Pancreas (tissue), 10 donors: Measurements from ENCODE around the gene HPCAL4. TPM values are rescaled to one million over a fixed set of nuclear protein-coding genes. Genes with fewer than 3 reads are reported as not detected.

Source experiments
- ATAC-seq, 4 donors: fragments of 200-7000 bp; cut with Tn5 transposase; one replicate each; pipeline versions ENCODE4 v1.8.0 to v1.9.1; 2020; ENCODE audit warnings: mild to moderate bottlenecking in 4 of 4, moderate library complexity in 4 of 4
- DNase-seq, 6 donors: peaks; one replicate each; pipeline ENCODE4 v3.0.0-alpha.2; 2020
- FAIRE-seq: peaks from 2 replicates; lab custom pipeline; 2012; peaks lifted over from hg19 to GRCh38; lab: Jason Lieb, UNC
- H3K27ac ChIP-seq, 4 donors: fragments of 200-600 bp; sonication (generic); 1 replicate in 3 of 4; 2 replicates in 1 of 4; pipeline versions ENCODE4 v1.5.0 to v1.8.0; 2020
- H3K27me3 ChIP-seq, 4 donors: fragments of 200-600 bp; one replicate each; pipeline ENCODE4 v1.8.0; 2021
- H3K36me3 ChIP-seq, 3 donors: fragments of 200-600 bp; sonication (generic) in 1 of 3; one replicate each; pipeline versions ENCODE4 v1.5.0 to v1.8.0; 2020 to 2021
- H3K4me1 ChIP-seq, 3 donors: fragments of 200-600 bp; one replicate each; pipeline ENCODE4 v1.8.0; 2021
- H3K4me3 ChIP-seq, 4 donors: fragments of 200-600 bp; sonication (generic) in 2 of 4; one replicate each; pipeline versions ENCODE4 v1.5.0 to v1.8.0; 2020 to 2021
- H3K9me3 ChIP-seq, 4 donors: fragments of 200-600 bp; one replicate each; pipeline ENCODE4 v1.8.0; 2021
- WGBS, 2 donors: extraction: QIAGEN DNeasy Blood & Tissue Kit; methylation state at CpG; one replicate each; pipeline ENCODE4 v1.1.7; 2013; 5-methylcytosine and 5-hydroxymethylcytosine counted together
- intact Hi-C, 3 donors: fragments of 100-400 bp; cut with DNase I; formaldehyde crosslinking; loops; one replicate each; pipeline versions ENCODE4 v1.11.1 to v1.14.2; 2022
- polyA plus RNA-seq, 2 donors: library from polyadenylated mRNA; stranded (reverse); fragments of 200-250 nt; gene quantifications; one replicate each; pipeline ENCODE4 v1.2.3, GENCODE V29; 2013
- total RNA-seq, 6 donors: library from RNA; stranded (reverse); fragmentation: NEBNext Ultra II Directional in 4 of 6; extraction: Animal tissue kit (Norgen Biotek cat#: 25700) in 4 of 6; gene quantifications; one replicate each; pipeline versions ENCODE4 v1.2.1 to v1.2.4, GENCODE V29; 2021 to 2023
- TF ChIP-seq, protein P1 (sequence below), 4 donors: fragments of 200-600 bp; sonication (generic) in 3 of 4; IDR thresholded peaks; one replicate each; pipeline versions ENCODE4 v1.5.0 to v1.8.0; 2021; ENCODE audit warnings: antibody characterized with exemption in 4 of 4
- donor health status: healthy with polysubstance abuse.
- donor health status: DM: no; HTN: no; CAD: no; lungs with moderate emphysema.
- donor health status: DM: no; HTN: no; CAD: no.
- donor health status: control.
- donor health status: control.
- donor health status: Bipolar disorder and iron deficiency.
- donor health status: DM: yes; HTN: yes; CAD: no.
- donor health status: DM: no; HTN: no; CAD: no.
- donor health status: DM: no; HTN: no; CAD: no.
- donor health status: DM: yes; HTN: yes; CAD: no.

HPCAL4 gene
- total and polyA plus RNA-seq, 8 donors = 0.15 to 7.8 (median 1.2) TPM

DNA sequence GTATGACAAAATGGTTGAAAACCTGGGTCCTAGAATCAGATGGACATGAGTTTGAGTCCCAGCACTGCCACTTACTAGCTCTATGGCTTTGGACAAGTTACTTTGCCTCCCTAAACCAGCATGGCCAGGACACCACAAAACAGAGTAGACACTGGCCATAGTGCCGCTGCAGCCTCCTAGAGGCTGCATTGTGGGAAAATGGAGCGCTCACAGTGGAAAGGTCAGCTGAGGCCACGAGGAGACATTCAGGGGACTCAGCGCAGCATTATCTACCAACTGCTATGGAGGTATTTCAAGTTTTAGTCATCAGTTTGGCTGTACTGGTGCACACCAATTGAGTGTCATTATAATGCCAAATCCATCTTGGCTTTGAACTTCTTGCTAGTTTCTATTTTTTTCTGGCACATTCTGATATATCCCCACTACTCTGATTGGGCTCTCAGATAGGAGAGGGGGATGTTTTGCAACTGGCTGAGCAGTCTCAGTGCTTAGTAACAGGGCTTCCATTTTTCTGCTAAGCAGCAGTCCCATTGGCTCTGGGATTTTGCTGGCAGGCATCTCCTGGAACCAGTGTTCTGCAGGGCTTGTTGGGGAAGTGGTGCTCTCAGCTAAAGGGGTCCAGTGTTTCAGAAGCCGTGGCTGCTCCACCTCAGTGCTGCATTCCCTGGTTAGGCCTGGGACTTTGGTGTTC lies 35.5 kb downstream of the HPCAL4 start:
- DNase-seq (no peak), FAIRE-seq (no peak), ATAC-seq (no peak)
- TF ChIP-seq, protein P1, sequence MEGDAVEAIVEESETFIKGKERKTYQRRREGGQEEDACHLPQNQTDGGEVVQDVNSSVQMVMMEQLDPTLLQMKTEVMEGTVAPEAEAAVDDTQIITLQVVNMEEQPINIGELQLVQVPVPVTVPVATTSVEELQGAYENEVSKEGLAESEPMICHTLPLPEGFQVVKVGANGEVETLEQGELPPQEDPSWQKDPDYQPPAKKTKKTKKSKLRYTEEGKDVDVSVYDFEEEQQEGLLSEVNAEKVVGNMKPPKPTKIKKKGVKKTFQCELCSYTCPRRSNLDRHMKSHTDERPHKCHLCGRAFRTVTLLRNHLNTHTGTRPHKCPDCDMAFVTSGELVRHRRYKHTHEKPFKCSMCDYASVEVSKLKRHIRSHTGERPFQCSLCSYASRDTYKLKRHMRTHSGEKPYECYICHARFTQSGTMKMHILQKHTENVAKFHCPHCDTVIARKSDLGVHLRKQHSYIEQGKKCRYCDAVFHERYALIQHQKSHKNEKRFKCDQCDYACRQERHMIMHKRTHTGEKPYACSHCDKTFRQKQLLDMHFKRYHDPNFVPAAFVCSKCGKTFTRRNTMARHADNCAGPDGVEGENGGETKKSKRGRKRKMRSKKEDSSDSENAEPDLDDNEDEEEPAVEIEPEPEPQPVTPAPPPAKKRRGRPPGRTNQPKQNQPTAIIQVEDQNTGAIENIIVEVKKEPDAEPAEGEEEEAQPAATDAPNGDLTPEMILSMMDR (IDR thresholded peaks at IDR 0.05) = no peak
- Histone ChIP-seq H3K9me3 (no peaks in the 10 kb centered on the region), H3K4me3 (no peak overlapping the region), H3K36me3 (no peaks in the 10 kb centered on the region), H3K27ac (no peak overlapping the region), H3K4me1 (peaks cover 0 to 5% (median 0%) of the 10 kb centered on the region in 3 donors), H3K27me3 (no peaks in the 10 kb centered on the region)
- intact Hi-C loops = loop anchor here in 1 of 3 donors (10.0 kb wide), 1 partner anchor 61 kb away; no protein-coding TSS in a partner anchor
- WGBS, 2 donors = 78 to 83% methylated on average over 5 of the region's 5 CpGs

DNA sequence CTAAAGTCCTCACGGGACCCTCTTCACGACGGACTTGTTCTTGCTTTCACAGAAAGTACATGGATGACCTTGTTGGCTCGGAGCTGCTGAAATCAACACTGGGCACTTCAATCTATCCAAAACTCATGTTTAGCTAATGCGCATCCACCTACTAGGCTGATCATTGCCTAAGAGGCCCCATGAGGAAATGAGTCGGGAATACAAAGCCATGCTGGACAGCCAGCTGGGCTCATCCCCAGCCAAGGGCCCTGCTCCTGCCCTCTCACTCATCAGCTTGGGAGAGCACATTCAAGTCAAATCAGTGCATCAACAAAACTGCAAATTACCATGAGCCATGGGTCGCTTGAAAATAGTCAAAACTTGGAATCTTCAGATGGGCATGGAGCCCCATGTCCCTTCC lies 36.9 kb downstream of the HPCAL4 start:
- no peak for DNase-seq
- TF ChIP-seq, protein P1 (IDR thresholded peaks at IDR 0.05) = no peak
- no peak for FAIRE-seq
- Histone ChIP-seq H3K27me3 (no peaks in the 10 kb centered on the region), H3K9me3 (no peaks in the 10 kb centered on the region), H3K4me1 (peaks cover 0 to 5% (median 0%) of the 10 kb centered on the region in 3 donors), H3K36me3 (no peaks in the 10 kb centered on the region), H3K4me3 (no peak overlapping the region), H3K27ac (no peak overlapping the region)
- 71 to 72% methylated on average over 7 of the region's 7 CpGs for WGBS, 2 donors
- ATAC-seq = no peak
- intact Hi-C loops = loop anchor here in 2 of 3 donors (5.0 to 10.0 kb wide), 2 partner anchors 47 to 59 kb away; no protein-coding TSS in a partner anchor

DNA sequence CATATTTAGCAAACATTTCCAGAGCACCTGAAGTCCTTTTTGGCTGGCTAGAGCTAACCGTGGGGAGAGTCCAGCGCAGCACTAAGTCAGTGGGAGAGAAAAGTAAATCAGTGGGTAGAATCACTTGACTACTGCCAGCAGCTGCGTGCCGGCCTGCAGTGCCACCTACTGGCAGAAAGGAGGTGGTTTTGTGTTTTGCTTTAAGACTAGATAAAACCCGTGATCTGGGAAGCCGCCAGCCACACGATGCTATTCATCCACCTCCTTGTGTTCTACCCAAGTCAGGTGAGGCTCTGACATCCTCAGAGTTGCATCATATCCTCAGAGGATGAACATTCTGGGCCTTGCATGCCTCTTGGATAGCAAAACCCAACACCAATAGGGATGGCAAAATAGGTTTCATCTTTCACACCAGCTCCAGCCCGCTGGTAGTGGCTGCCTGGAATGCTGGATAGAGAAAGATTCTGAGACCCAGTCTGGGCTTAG lies 37.6 kb downstream of the HPCAL4 start:
- peak; percentile 73 to 88 (median 86) for ATAC-seq
- 2% methylated on average over 8 of the region's 8 CpGs for WGBS, 2 donors

DNA sequence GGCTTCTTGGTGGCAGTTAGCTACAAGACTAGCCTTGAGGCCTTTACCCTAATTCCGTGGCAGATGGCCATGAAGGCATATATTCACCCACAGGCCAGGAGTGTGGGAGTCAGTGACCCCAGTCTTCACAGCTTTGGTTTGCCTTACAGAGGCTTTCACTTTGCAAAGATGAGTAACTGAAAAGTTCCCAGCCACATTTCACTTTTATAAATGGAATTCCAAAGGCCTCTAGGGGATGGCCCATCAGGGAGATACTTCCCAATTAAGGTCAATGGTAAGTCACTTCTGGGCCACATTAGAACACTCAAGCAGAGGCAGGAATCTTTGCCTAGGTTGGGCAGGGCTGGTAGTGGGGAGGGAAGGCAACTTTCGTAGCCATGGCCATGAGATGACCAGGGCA lies 38.7 kb downstream of the HPCAL4 start:
- no peak for ATAC-seq
- H3K9me3 ChIP-seq = no peaks in the 10 kb centered on the region
- DNase-seq = no peak
- no peaks in the 10 kb centered on the region for H3K36me3 ChIP-seq
- intact Hi-C loops = loop anchor here in 2 of 3 donors (5.0 to 10.0 kb wide), 2 partner anchors 45 to 58 kb away; no protein-coding TSS in a partner anchor
- H3K4me3 ChIP-seq = no peak overlapping the region
- TF ChIP-seq, protein P1 (IDR thresholded peaks at IDR 0.05) = no peak
- H3K4me1 ChIP-seq = peaks cover under 1 to 14% (median 10%) of the 10 kb centered on the region in 3 donors
- H3K27ac ChIP-seq = no peak overlapping the region
- no peak for FAIRE-seq
- WGBS, 2 donors = 84 to 90% methylated on average over 2 of the region's 2 CpGs
- no peaks in the 10 kb centered on the region for H3K27me3 ChIP-seq

More for the DNA sequence above, 37.6 kb downstream of the HPCAL4 start:
- Histone ChIP-seq H3K4me3 (no peak overlapping the region), H3K27me3 (no peaks in the 10 kb centered on the region), H3K9me3 (no peaks in the 10 kb centered on the region), H3K4me1 (peaks cover 0 to 7% (median 4%) of the 10 kb centered on the region in 3 donors), H3K27ac (no peak overlapping the region), H3K36me3 (no peaks in the 10 kb centered on the region)
- TF ChIP-seq, protein P1 (IDR thresholded peaks at IDR 0.05) = peak; percentile 79 to 91 (median 85)
- intact Hi-C loops = loop anchor here in 2 of 3 donors (5.0 to 10.0 kb wide), 2 partner anchors 46 to 59 kb away; no protein-coding TSS in a partner anchor
- DNase-seq = peak; percentile 65 to 85 (median 79)
- no peak for FAIRE-seq
